AML-193 (cell line): ENCODE results near the gene MYO5B.
"Not testable (repeated sequence)": the region's sequence is repeated elsewhere in the genome, so short reads cannot be mapped to it uniquely, and the experiment has no call there.

Source experiments
- DNase-seq, 2 experiments: peaks; one replicate each; lab custom pipeline; 2025; lab: John Stamatoyannopoulos, UW

MYO5B gene

GRCh38 chr18:49795612-49796552 lies 399.1 kb downstream of the MYO5B start:
- no peak for DNase-seq

GRCh38 chr18:49794743-49795142 lies 400.2 kb downstream of the MYO5B start:
- DNase-seq, result no peak

GRCh38 chr18:49789560-49790134 lies 405.3 kb downstream of the MYO5B start:
- not testable (repeated sequence) for DNase-seq

GRCh38 chr18:49788327-49788898 lies 406.5 kb downstream of the MYO5B start:
- no peak for DNase-seq

- no peak for DNase-seq
Measured at GRCh38 chr18:49786019-49786720, 408.8 kb downstream of the MYO5B start.

- no peak for DNase-seq
Measured at GRCh38 chr18:49784427-49785185, 410.3 kb downstream of the MYO5B start.

GRCh38 chr18:49783631-49784030 lies 411.3 kb downstream of the MYO5B start:
- DNase-seq, result not testable (repeated sequence)

- DNase-seq, result no peak
Measured at GRCh38 chr18:49778826-49779465, 416.0 kb downstream of the MYO5B start.
